Fibroblast of lung (primary cell): ENCODE data around the gene NATD1. TPM values are rescaled to one million over a fixed set of nuclear protein-coding genes. Genes with fewer than 3 reads are reported as not detected.
A peak's percentile ranks its signal among the peaks of the same experiment; 100 is the strongest.

Experiments used
- DNase-seq, 2 donors: peaks; one replicate each; pipeline versions ENCODE4 v3.0.0 to v3.0.0-alpha.2; 2010; ENCODE audit warnings: low read depth in 2 of 2
- H2AFZ ChIP-seq: 2 replicates; pipeline ENCODE4 v1.5.1; 2012; ENCODE audit warnings: low read length, control low read depth, inconsistent platforms
- H3K27ac ChIP-seq: 2 replicates; pipeline ENCODE4 v1.5.1; 2011; ENCODE audit warnings: low read length, control low read depth; ENCODE audit not compliant: insufficient read depth
- H3K27me3 ChIP-seq: 2 replicates; pipeline ENCODE4 v1.5.1; 2011; ENCODE audit warnings: mild to moderate bottlenecking, low read length; ENCODE audit not compliant: control insufficient read depth, insufficient read depth
- H3K36me3 ChIP-seq: 2 replicates; pipeline ENCODE4 v1.5.1; 2011; ENCODE audit warnings: low read length; ENCODE audit not compliant: control insufficient read depth, insufficient read depth
- H3K4me1 ChIP-seq: 2 replicates; pipeline ENCODE4 v1.5.1; 2011; ENCODE audit warnings: low read length; ENCODE audit not compliant: control insufficient read depth, insufficient read depth; ENCODE audit errors: extremely low read depth
- H3K4me2 ChIP-seq: 2 replicates; pipeline ENCODE4 v1.5.1; 2011; ENCODE audit warnings: low read length, control low read depth; ENCODE audit not compliant: insufficient read depth; ENCODE audit errors: extremely low read depth
- H3K4me3 ChIP-seq, 4 experiments: fragments of 200-600 bp in 1 of 4; sonication (generic) in 1 of 4; replicated peaks in 1 of 4; 2 replicates each; pipeline ENCODE4 v1.5.1; 2011 to 2016; ENCODE audit warnings: low read length in 4 of 4, low read depth in 3 of 4, mild to moderate bottlenecking in 3 of 4, control low read depth in 2 of 4, inconsistent platforms in 1 of 4, mixed read lengths in 1 of 4; ENCODE audit not compliant: insufficient read depth in 1 of 4; ENCODE audit errors: control extremely low read depth in 1 of 4
- H3K79me2 ChIP-seq: 2 replicates; pipeline ENCODE4 v1.5.1; 2012; ENCODE audit warnings: mild to moderate bottlenecking, low read length, inconsistent platforms; ENCODE audit not compliant: control insufficient read depth, insufficient read depth
- H3K9ac ChIP-seq: 2 replicates; pipeline ENCODE4 v1.5.1; 2011; ENCODE audit warnings: mild to moderate bottlenecking, low read length, control low read depth; ENCODE audit not compliant: insufficient read depth
- H3K9me3 ChIP-seq: 2 replicates; pipeline ENCODE4 v1.5.1; 2012; ENCODE audit warnings: low read depth, low read length; ENCODE audit not compliant: control insufficient read depth, insufficient read depth
- H4K20me1 ChIP-seq: 2 replicates; pipeline ENCODE4 v1.5.1; 2011; ENCODE audit warnings: low read length; ENCODE audit not compliant: control insufficient read depth, insufficient read depth; ENCODE audit errors: extremely low read depth
- CTCF ChIP-seq, 2 donors: IDR thresholded peaks in 1 of 2; conservative IDR thresholded peaks in 1 of 2; 1 replicate in 1 of 2; 2 replicates in 1 of 2; pipeline ENCODE4 v1.5.1; 2011 to 2012; ENCODE audit warnings: low read length in 2 of 2, control low read depth in 1 of 2, inconsistent platforms in 1 of 2, low read depth in 1 of 2, mild to moderate bottlenecking in 1 of 2
- EZH2 ChIP-seq: IDR thresholded peaks from 2 replicates; pipeline ENCODE4 v1.5.1; 2012; ENCODE audit warnings: low read length, control low read depth, mild to moderate bottlenecking; ENCODE audit errors: missing control alignments
- polyA plus RNA-seq, 2 donors: library from polyadenylated mRNA; depleted of rRNA in 1 of 2; stranded (reverse) in 1 of 2; unstranded in 1 of 2; fragments of >200 nt; gene quantifications; 2 replicates each; pipeline ENCODE4 v1.2.1, GENCODE V29; 2011 to 2012; ENCODE audit warnings: missing spikeins in 1 of 2
- total RNA-seq: library from RNA; depleted of rRNA; stranded (reverse); fragments of >200 nt; gene quantifications from 2 replicates; pipeline ENCODE4 v1.2.1, GENCODE V29; 2014

Gene NATD1
- total and polyA plus RNA-seq, 2 donors (not counting 1 experiment from before 2014, with no cell fraction given): 5.6 to 9.2 TPM

GRCh38 chr17:21296097-21297025, 43.2 kb upstream of the NATD1 start:
- no peaks in the 10 kb centered on the region for H3K4me1 ChIP-seq
- H4K20me1 ChIP-seq: peaks cover 3% of the 10 kb centered on the region
- H3K36me3 ChIP-seq: peaks cover 31% of the 10 kb centered on the region

GRCh38 chr17:21295036-21295952, 42.1 kb upstream of the NATD1 start:
- H3K9ac ChIP-seq: no peak overlapping the region
- no peak for TF ChIP-seq EZH2
- no peak for TF ChIP-seq CTCF (conservative IDR thresholded peaks at IDR 0.05 in 1 of 2, IDR thresholded peaks at IDR 0.05 in 1 of 2; ENCODE audit: low read depth in 1 of 2, low read length in 2 of 2)
- no peak overlapping the region for H3K4me2 ChIP-seq
- no peaks in the 10 kb centered on the region for H3K27me3 ChIP-seq
- no peak overlapping the region for H2AFZ ChIP-seq
- peak overlapping the region; percentile 53 for H3K27ac ChIP-seq
- peaks cover 1% of the 10 kb centered on the region for H3K4me1 ChIP-seq
- DNase-seq: no peak
- peaks cover 24% of the 10 kb centered on the region for H3K36me3 ChIP-seq
- H3K4me3 ChIP-seq: no peak overlapping the region
- no peaks in the 10 kb centered on the region for H3K9me3 ChIP-seq
- peaks cover 3% of the 10 kb centered on the region for H4K20me1 ChIP-seq
- H3K79me2 ChIP-seq: peaks cover 93% of the 10 kb centered on the region

More at GRCh38 chr17:21296097-21297025, 43.2 kb upstream of the NATD1 start:
- Histone ChIP-seq H3K79me2 (peaks cover 91% of the 10 kb centered on the region), H3K9ac (no peak overlapping the region), H3K27me3 (no peaks in the 10 kb centered on the region), H2AFZ (no peak overlapping the region), H3K4me3 (no peak overlapping the region), H3K9me3 (no peaks in the 10 kb centered on the region), H3K27ac (peak overlapping the region; percentile 53), H3K4me2 (no peak overlapping the region)
- TF ChIP-seq CTCF (conservative IDR thresholded peaks at IDR 0.05 in 1 of 2, IDR thresholded peaks at IDR 0.05 in 1 of 2; ENCODE audit: low read depth in 1 of 2, low read length in 2 of 2) (no peak), EZH2 (no peak)
- no peak for DNase-seq
